Measurements from ENCODE around the gene OR9A2.
A peak's percentile ranks its signal among the peaks of the same experiment; 100 is the strongest.

Gene OR9A2

GRCh38 chr7:143068446-143068845, 41.5 kb upstream of the OR9A2 start:
- Histone ChIP-seq H3K27ac (ENCODE audit: low read depth, low read length) (no peak overlapping the region), H3K23ac (ENCODE audit: low read length) (no peak overlapping the region), H3K4me2 (ENCODE audit: low read length) (no peak overlapping the region), H2AK5ac (ENCODE audit: low read length) (no peak overlapping the region), H2BK12ac (ENCODE audit: low read length) (no peak overlapping the region), H3K4me3 (ENCODE audit: low read depth, low read length) (no peak overlapping the region), H3K4ac (ENCODE audit: low read depth, low read length) (no peak overlapping the region), H2BK120ac (ENCODE audit: insufficient read depth, low read length, poor library complexity) (no peak overlapping the region), H3K14ac (ENCODE audit: low read length) (no peak overlapping the region), H3K79me2 (ENCODE audit: control insufficient read depth, insufficient read depth, low read length, poor library complexity) (no peaks in the 10 kb centered on the region), H4K12ac (ENCODE audit: low read depth, low read length) (no peak overlapping the region), H3K18ac (ENCODE audit: low read length) (no peak overlapping the region), H3K9me3 (ENCODE audit: insufficient read depth, low read depth, low read length) (no peaks in the 10 kb centered on the region), H3K79me1 (ENCODE audit: low read length) (no peaks in the 10 kb centered on the region), H4K91ac (ENCODE audit: low read depth, low read length) (no peak overlapping the region), H3K9ac (ENCODE audit: low read length) (no peak overlapping the region), H2BK5ac (ENCODE audit: low read depth, low read length, poor library complexity) (no peak overlapping the region), H2AFZ (ENCODE audit: insufficient read depth, low read length, poor library complexity) (no peak overlapping the region), H3K36me3 (ENCODE audit: control insufficient read depth in 1 of 2, insufficient read depth in 2 of 2, low read length in 2 of 2) (no peaks in the 10 kb centered on the region), H3K4me1 (ENCODE audit: control insufficient read depth in 1 of 2, insufficient read depth in 2 of 2, low read length in 2 of 2) (peaks cover 0 to 3% of the 10 kb centered on the region in 2 experiments), H4K8ac (ENCODE audit: low read depth, low read length) (no peak overlapping the region), H3K27me3 (ENCODE audit: insufficient read depth, low read length) (no peaks in the 10 kb centered on the region)
- DNase-seq: peak in 1 of 2 donors; percentile 24
- WGBS (ENCODE audit: extremely low coverage, insufficient coverage, insufficient read length): no CpG with 5 or more reads among the region's 2 CpGs

- Histone ChIP-seq H3K18ac (ENCODE audit: low read length) (no peak overlapping the region), H2AK5ac (ENCODE audit: low read length) (no peak overlapping the region), H4K8ac (ENCODE audit: low read depth, low read length) (no peak overlapping the region), H3K79me1 (ENCODE audit: low read length) (no peaks in the 10 kb centered on the region), H3K9ac (ENCODE audit: low read length) (no peak overlapping the region), H3K4ac (ENCODE audit: low read depth, low read length) (no peak overlapping the region), H3K9me3 (ENCODE audit: insufficient read depth, low read depth, low read length) (no peaks in the 10 kb centered on the region), H3K27me3 (ENCODE audit: insufficient read depth, low read length) (no peaks in the 10 kb centered on the region), H3K4me3 (ENCODE audit: low read depth, low read length) (no peak overlapping the region), H2BK12ac (ENCODE audit: low read length) (no peak overlapping the region), H3K79me2 (ENCODE audit: control insufficient read depth, insufficient read depth, low read length, poor library complexity) (no peaks in the 10 kb centered on the region), H3K4me1 (ENCODE audit: control insufficient read depth in 1 of 2, insufficient read depth in 2 of 2, low read length in 2 of 2) (peaks cover 0 to 3% of the 10 kb centered on the region in 2 experiments), H3K27ac (ENCODE audit: low read depth, low read length) (no peak overlapping the region), H2BK120ac (ENCODE audit: insufficient read depth, low read length, poor library complexity) (no peak overlapping the region), H2BK5ac (ENCODE audit: low read depth, low read length, poor library complexity) (no peak overlapping the region), H4K91ac (ENCODE audit: low read depth, low read length) (no peak overlapping the region), H3K14ac (ENCODE audit: low read length) (no peak overlapping the region), H3K36me3 (ENCODE audit: control insufficient read depth in 1 of 2, insufficient read depth in 2 of 2, low read length in 2 of 2) (no peaks in the 10 kb centered on the region), H2AFZ (ENCODE audit: insufficient read depth, low read length, poor library complexity) (no peak overlapping the region), H3K4me2 (ENCODE audit: low read length) (no peak overlapping the region), H3K23ac (ENCODE audit: low read length) (no peak overlapping the region), H4K12ac (ENCODE audit: low read depth, low read length) (no peak overlapping the region)
- no CpG with 5 or more reads among the region's 3 CpGs for WGBS (ENCODE audit: extremely low coverage, insufficient coverage, insufficient read length)
- no peak for DNase-seq
Observed at GRCh38 chr7:143063741-143064140, 36.8 kb upstream of the OR9A2 start.

- Histone ChIP-seq H3K23ac (ENCODE audit: low read length) (no peak overlapping the region), H2BK5ac (ENCODE audit: low read depth, low read length, poor library complexity) (no peak overlapping the region), H2AFZ (ENCODE audit: insufficient read depth, low read length, poor library complexity) (no peak overlapping the region), H3K79me1 (ENCODE audit: low read length) (no peaks in the 10 kb centered on the region), H2AK5ac (ENCODE audit: low read length) (no peak overlapping the region), H4K12ac (ENCODE audit: low read depth, low read length) (no peak overlapping the region), H3K36me3 (ENCODE audit: control insufficient read depth in 1 of 2, insufficient read depth in 2 of 2, low read length in 2 of 2) (no peaks in the 10 kb centered on the region), H3K18ac (ENCODE audit: low read length) (no peak overlapping the region), H2BK12ac (ENCODE audit: low read length) (no peak overlapping the region), H3K4ac (ENCODE audit: low read depth, low read length) (no peak overlapping the region), H3K27me3 (ENCODE audit: insufficient read depth, low read length) (no peaks in the 10 kb centered on the region), H4K91ac (ENCODE audit: low read depth, low read length) (no peak overlapping the region), H3K4me3 (ENCODE audit: low read depth, low read length) (no peak overlapping the region), H3K4me2 (ENCODE audit: low read length) (no peak overlapping the region), H3K9ac (ENCODE audit: low read length) (no peak overlapping the region), H2BK120ac (ENCODE audit: insufficient read depth, low read length, poor library complexity) (no peak overlapping the region), H4K8ac (ENCODE audit: low read depth, low read length) (no peak overlapping the region), H3K79me2 (ENCODE audit: control insufficient read depth, insufficient read depth, low read length, poor library complexity) (no peaks in the 10 kb centered on the region), H3K9me3 (ENCODE audit: insufficient read depth, low read depth, low read length) (no peaks in the 10 kb centered on the region), H3K27ac (ENCODE audit: low read depth, low read length) (no peak overlapping the region), H3K4me1 (ENCODE audit: control insufficient read depth in 1 of 2, insufficient read depth in 2 of 2, low read length in 2 of 2) (no peaks in the 10 kb centered on the region), H3K14ac (ENCODE audit: low read length) (no peak overlapping the region)
- DNase-seq: no peak
Observed at GRCh38 chr7:143055754-143056153, 28.8 kb upstream of the OR9A2 start.

GRCh38 chr7:143054621-143055020, 27.7 kb upstream of the OR9A2 start:
- no peak overlapping the region for H2AK5ac ChIP-seq (ENCODE audit: low read length)
- H3K79me1 ChIP-seq (ENCODE audit: low read length): no peaks in the 10 kb centered on the region
- WGBS (ENCODE audit: extremely low coverage, insufficient coverage, insufficient read length): no CpG with 5 or more reads among the region's 3 CpGs
- no peaks in the 10 kb centered on the region for H3K27me3 ChIP-seq (ENCODE audit: insufficient read depth, low read length)
- H3K4me3 ChIP-seq (ENCODE audit: low read depth, low read length): no peak overlapping the region
- no peak overlapping the region for H2BK12ac ChIP-seq (ENCODE audit: low read length)
- H2AFZ ChIP-seq (ENCODE audit: insufficient read depth, low read length, poor library complexity): no peak overlapping the region
- H3K27ac ChIP-seq (ENCODE audit: low read depth, low read length): no peak overlapping the region
- no peaks in the 10 kb centered on the region for H3K9me3 ChIP-seq (ENCODE audit: insufficient read depth, low read depth, low read length)
- H3K14ac ChIP-seq (ENCODE audit: low read length): no peak overlapping the region
- H3K4ac ChIP-seq (ENCODE audit: low read depth, low read length): no peak overlapping the region
- H4K91ac ChIP-seq (ENCODE audit: low read depth, low read length): no peak overlapping the region
- H3K36me3 ChIP-seq (ENCODE audit: control insufficient read depth in 1 of 2, insufficient read depth in 2 of 2, low read length in 2 of 2): no peaks in the 10 kb centered on the region
- H4K12ac ChIP-seq (ENCODE audit: low read depth, low read length): no peak overlapping the region
- no peak overlapping the region for H3K18ac ChIP-seq (ENCODE audit: low read length)
- H2BK120ac ChIP-seq (ENCODE audit: insufficient read depth, low read length, poor library complexity): no peak overlapping the region
- no peak overlapping the region for H4K8ac ChIP-seq (ENCODE audit: low read depth, low read length)
- no peak overlapping the region for H3K4me2 ChIP-seq (ENCODE audit: low read length)
- no peak for DNase-seq
- no peak overlapping the region for H3K9ac ChIP-seq (ENCODE audit: low read length)
- no peak overlapping the region for H3K23ac ChIP-seq (ENCODE audit: low read length)
- H2BK5ac ChIP-seq (ENCODE audit: low read depth, low read length, poor library complexity): no peak overlapping the region
- H3K4me1 ChIP-seq (ENCODE audit: control insufficient read depth in 1 of 2, insufficient read depth in 2 of 2, low read length in 2 of 2): no peaks in the 10 kb centered on the region
- no peaks in the 10 kb centered on the region for H3K79me2 ChIP-seq (ENCODE audit: control insufficient read depth, insufficient read depth, low read length, poor library complexity)

Measured in trophoblast cell (in vitro differentiated cells and primary cell).